ENCODE data around the gene RAB40AL. TPM values are rescaled to one million over a fixed set of nuclear protein-coding genes. Genes with fewer than 3 reads are reported as not detected.
A peak's percentile ranks its signal among the peaks of the same experiment; 100 is the strongest.

RAB40AL gene
- total and polyA plus RNA-seq, 4 donors = 0.05 to 2.4 (median 0.80) TPM

- ATAC-seq (ENCODE audit: insufficient read depth, low FRiP score) = no peak
- no peak overlapping the region for H3K9ac ChIP-seq (ENCODE audit: insufficient read depth in 1 of 2, low read length in 2 of 2)
- H3K36me3 ChIP-seq (ENCODE audit: control insufficient read depth in 4 of 4, insufficient read depth in 4 of 4, low read length in 4 of 4) = peaks cover 0 to 3% (median under 1%) of the 10 kb centered on the region in 4 donors
- no peak for DNase-seq
- no peaks in the 10 kb centered on the region for H3K4me1 ChIP-seq (ENCODE audit: control insufficient read depth in 5 of 5, insufficient read depth in 5 of 5, low read length in 5 of 5)
- no peak for TF ChIP-seq CTCF (IDR thresholded peaks at IDR 0.05; ENCODE audit: control extremely low read depth, extremely low read depth)
- no peak overlapping the region for H3K4me3 ChIP-seq
- H3K9me3 ChIP-seq (ENCODE audit: control insufficient read depth in 4 of 4, insufficient read depth in 3 of 4, low read length in 3 of 4) = no peaks in the 10 kb centered on the region
- H3K27me3 ChIP-seq (ENCODE audit: control insufficient read depth in 3 of 3, insufficient read depth in 3 of 3, low read length in 2 of 3) = peaks cover 0 to 25% (median 6%) of the 10 kb centered on the region in 3 donors
- no peak overlapping the region for H3K27ac ChIP-seq (ENCODE audit: low read depth in 1 of 2, low read length in 1 of 2)
Observed at GRCh38 chrX:102902355-102902754, 34.7 kb upstream of the RAB40AL start.

GRCh38 chrX:102930990-102931756, 5.9 kb upstream of the RAB40AL start:
- 46 to 76% methylated on average over 2 of the region's 2 CpGs for WGBS, 2 donors
- TF ChIP-seq CTCF (IDR thresholded peaks at IDR 0.05; ENCODE audit: control extremely low read depth, extremely low read depth) = no peak
- ATAC-seq (ENCODE audit: insufficient read depth, low FRiP score) (no peak), DNase-seq (no peak)
- Histone ChIP-seq H3K9me3 (ENCODE audit: control insufficient read depth in 4 of 4, insufficient read depth in 3 of 4, low read length in 3 of 4) (no peaks in the 10 kb centered on the region), H3K36me3 (ENCODE audit: control insufficient read depth in 4 of 4, insufficient read depth in 4 of 4, low read length in 4 of 4) (no peaks in the 10 kb centered on the region), H3K4me3 (no peak overlapping the region), H3K27ac (ENCODE audit: low read depth in 1 of 2, low read length in 1 of 2) (no peak overlapping the region), H3K27me3 (ENCODE audit: control insufficient read depth in 3 of 3, insufficient read depth in 3 of 3, low read length in 2 of 3) (peaks cover 0 to 21% (median 9%) of the 10 kb centered on the region in 3 donors), H3K9ac (ENCODE audit: insufficient read depth in 1 of 2, low read length in 2 of 2) (no peak overlapping the region), H3K4me1 (ENCODE audit: control insufficient read depth in 5 of 5, insufficient read depth in 5 of 5, low read length in 5 of 5) (no peaks in the 10 kb centered on the region)

- Histone ChIP-seq H3K9me3 (ENCODE audit: control insufficient read depth in 4 of 4, insufficient read depth in 3 of 4, low read length in 3 of 4) (no peaks in the 10 kb centered on the region), H3K27me3 (ENCODE audit: control insufficient read depth in 3 of 3, insufficient read depth in 3 of 3, low read length in 2 of 3) (peaks cover 0 to 12% (median 2%) of the 10 kb centered on the region in 3 donors), H3K9ac (ENCODE audit: insufficient read depth in 1 of 2, low read length in 2 of 2) (no peak overlapping the region), H3K4me3 (no peak overlapping the region), H3K36me3 (ENCODE audit: control insufficient read depth in 4 of 4, insufficient read depth in 4 of 4, low read length in 4 of 4) (no peaks in the 10 kb centered on the region), H3K4me1 (ENCODE audit: control insufficient read depth in 5 of 5, insufficient read depth in 5 of 5, low read length in 5 of 5) (no peaks in the 10 kb centered on the region), H3K27ac (ENCODE audit: low read depth in 1 of 2, low read length in 1 of 2) (no peak overlapping the region)
- ATAC-seq (ENCODE audit: insufficient read depth, low FRiP score) (no peak), DNase-seq (peak in 2 of 3 donors; percentile 14 to 32)
- 36 to 61% methylated on average over 3 of the region's 3 CpGs for WGBS, 2 donors
- peak; percentile 34 for TF ChIP-seq CTCF (IDR thresholded peaks at IDR 0.05; ENCODE audit: control extremely low read depth, extremely low read depth)
Observed at GRCh38 chrX:102934624-102935023, 2.4 kb upstream of the RAB40AL start.
